Thyroid gland (tissue), 4 donors: Measurements from ENCODE around the gene LRRFIP1.

ENCODE experiments used
- CTCF ChIP-seq, 6 experiments: fragments of 200-600 bp in 3 of 6; fragments of 450-650 bp in 3 of 6; sonication (generic) in 3 of 6; IDR thresholded peaks; one replicate each; pipeline ENCODE4 v1.5.1; 2016 to 2019; ENCODE audit warnings: antibody characterized with exemption in 6 of 6, mild to moderate bottlenecking in 2 of 6, inconsistent platforms in 1 of 6, moderate library complexity in 1 of 6
- POLR2A ChIP-seq, 2 donors: fragments of 450-650 bp; IDR thresholded peaks; one replicate each; pipeline ENCODE4 v1.6.1; 2017; ENCODE audit warnings: antibody characterized with exemption in 2 of 2, mild to moderate bottlenecking in 2 of 2, moderate library complexity in 1 of 2

- TF ChIP-seq CTCF (IDR thresholded peaks at IDR 0.05) (no peak), POLR2A (IDR thresholded peaks at IDR 0.05) (no peak)
These were observed 2.1 kb upstream of the LRRFIP1 start for GRCh38 chr2:237625216-237625705.
